CD4-positive, alpha-beta T cell (primary cell): Measurements from ENCODE around the gene NANOS3. TPM values are rescaled to one million over a fixed set of nuclear protein-coding genes. Genes with fewer than 3 reads are reported as not detected.
A peak's percentile ranks its signal among the peaks of the same experiment; 100 is the strongest.

ENCODE experiments used
- ATAC-seq: fragments of 200-7000 bp; cut with Tn5 transposase; one replicate; pipeline ENCODE4 v1.10.0; 2022; ENCODE audit warnings: mild to moderate bottlenecking; ENCODE audit not compliant: poor library complexity
- CTCF ChIA-PET: fragments of 350-600 bp; sonication (Branson Sonifier 250); formaldehyde crosslinking; loops from one replicate; lab custom pipeline; 2021; ENCODE audit warnings: antibody characterized with exemption, inconsistent platforms; lab: Charles Lee
- POLR2A ChIA-PET: fragments of 350-600 bp; sonication (Branson Sonifier 250); formaldehyde crosslinking; loops from one replicate; lab custom pipeline; 2021; ENCODE audit warnings: antibody characterized with exemption, inconsistent platforms; lab: Charles Lee
- DNase-seq, 14 experiments: peaks; one replicate each; pipeline ENCODE4 v3.0.0-alpha.2; 2013 to 2020; ENCODE audit warnings: mixed read lengths in 2 of 14
- H3K27ac ChIP-seq, 2 donors: one replicate each; pipeline versions ENCODE4 v1.5.1 to v1.7.0; 2013; ENCODE audit warnings: low read length in 2 of 2, low read depth in 1 of 2, mild to moderate bottlenecking in 1 of 2
- H3K27me3 ChIP-seq, 2 experiments: 1 replicate in 1 of 2; 2 replicates in 1 of 2; pipeline versions ENCODE4 v1.6.1 to v1.7.0; 2013; ENCODE audit warnings: low read length in 2 of 2, control low read depth in 1 of 2, mild to moderate bottlenecking in 1 of 2, moderate library complexity in 1 of 2; ENCODE audit not compliant: insufficient read depth in 2 of 2, control insufficient read depth in 1 of 2
- H3K36me3 ChIP-seq: one replicate; pipeline ENCODE4 v1.6.1; 2013; ENCODE audit warnings: low read length, control low read depth; ENCODE audit not compliant: insufficient read depth
- H3K4me1 ChIP-seq: one replicate; pipeline ENCODE4 v1.6.1; 2013; ENCODE audit warnings: low read length, control low read depth; ENCODE audit not compliant: insufficient read depth
- H3K4me3 ChIP-seq: one replicate; pipeline ENCODE4 v1.5.1; 2013; ENCODE audit warnings: mild to moderate bottlenecking, low read length, moderate library complexity
- H3K9me3 ChIP-seq, 2 experiments: 1 replicate in 1 of 2; 2 replicates in 1 of 2; pipeline versions ENCODE4 v1.6.1 to v1.7.0; 2013; ENCODE audit warnings: low read length in 2 of 2, mild to moderate bottlenecking in 2 of 2, control low read depth in 1 of 2, moderate library complexity in 1 of 2; ENCODE audit not compliant: control insufficient read depth in 1 of 2, insufficient read depth in 1 of 2
- H3K27ac Mint-ChIP-seq: one replicate; pipeline ENCODE4 v1.8.0; 2020; ENCODE audit warnings: mixed read lengths
- H3K27me3 Mint-ChIP-seq: one replicate; pipeline ENCODE4 v1.8.0; 2021; ENCODE audit warnings: mixed read lengths
- H3K36me3 Mint-ChIP-seq: one replicate; pipeline ENCODE4 v1.8.0; 2021; ENCODE audit warnings: low read depth, mixed read lengths
- H3K4me1 Mint-ChIP-seq: one replicate; pipeline ENCODE4 v1.8.0; 2021; ENCODE audit warnings: low read depth, mixed read lengths
- H3K4me3 Mint-ChIP-seq: one replicate; pipeline ENCODE4 v1.8.0; 2020; ENCODE audit warnings: mild to moderate bottlenecking, mixed read lengths
- H3K9me3 Mint-ChIP-seq: one replicate; pipeline ENCODE4 v1.8.0; 2020; ENCODE audit warnings: mixed read lengths
- CTCF ChIP-seq: fragments of 200-600 bp; IDR thresholded peaks from one replicate; pipeline ENCODE4 v1.8.0; 2022; ENCODE audit warnings: antibody characterized with exemption, mild to moderate bottlenecking
- intact Hi-C, 2 experiments: fragments of 100-400 bp; cut with DNase I in 1 of 2; cut with micrococcal nuclease in 1 of 2; formaldehyde crosslinking; loops; one replicate each; pipeline versions ENCODE4 v1.15.1 to v1.9.0; 2023 to 2025; cut with DNase I, micrococcal nuclease
- total RNA-seq, 174 experiments: library from RNA in 2 of 174; stranded (reverse) in 2 of 174; gene quantifications; one replicate each; pipeline ENCODE4 v1.2.3 and lab custom pipeline; 2021 to 2026

The NANOS3 gene
- total RNA-seq, 2 experiments from 2014 or later: 0.87 TPM; not detected in 1

GRCh38 chr19:13866463-13867046 lies 10.4 kb upstream of the NANOS3 start:
- CTCF ChIA-PET: no interaction called here
- Mint-ChIP-seq H3K4me3 (peak overlapping the region; percentile 65), H3K27ac (no peak overlapping the region), H3K9me3 (no peaks in the 10 kb centered on the region), H3K4me1 (peaks cover 28% of the 10 kb centered on the region), H3K27me3 (peaks cover 56% of the 10 kb centered on the region), H3K36me3 (no peaks in the 10 kb centered on the region)
- H3K9me3 ChIP-seq: no peaks in the 10 kb centered on the region
- ATAC-seq: no peak
- peaks cover 25 to 37% of the 10 kb centered on the region in 2 experiments for H3K27me3 ChIP-seq
- no peak overlapping the region for H3K27ac ChIP-seq
- H3K36me3 ChIP-seq: no peaks in the 10 kb centered on the region
- TF ChIP-seq CTCF: no peak
- intact Hi-C loops: no loop called here
- POLR2A ChIA-PET: interaction anchor here (1.0 kb wide), 1 partner anchor 79 kb away, joined by 4 read pairs; no protein-coding TSS in a partner anchor
- peaks cover 32% of the 10 kb centered on the region for H3K4me1 ChIP-seq
- peak in 1 of 14 experiments; percentile 29 for DNase-seq
- H3K4me3 ChIP-seq: no peak overlapping the region

GRCh38 chr19:13868663-13869062 lies 8.3 kb upstream of the NANOS3 start:
- Histone ChIP-seq H3K36me3 (no peaks in the 10 kb centered on the region), H3K27me3 (peaks cover 25 to 40% of the 10 kb centered on the region in 2 experiments), H3K27ac (no peak overlapping the region), H3K9me3 (no peaks in the 10 kb centered on the region), H3K4me1 (peaks cover 31% of the 10 kb centered on the region), H3K4me3 (no peak overlapping the region)
- H3K9me3 Mint-ChIP-seq: no peaks in the 10 kb centered on the region
- ATAC-seq (no peak), DNase-seq (no peak)
- H3K36me3 Mint-ChIP-seq: no peaks in the 10 kb centered on the region
- H3K4me1 Mint-ChIP-seq: peaks cover 27% of the 10 kb centered on the region
- peaks cover 60% of the 10 kb centered on the region for H3K27me3 Mint-ChIP-seq
- no peak overlapping the region for H3K27ac Mint-ChIP-seq
- no peak for TF ChIP-seq CTCF
- ChIA-PET POLR2A (no interaction called here), CTCF (no interaction called here)
- intact Hi-C loops: no loop called here
- H3K4me3 Mint-ChIP-seq: no peak overlapping the region

- ATAC-seq (no peak), DNase-seq (no peak)
- Mint-ChIP-seq H3K9me3 (no peaks in the 10 kb centered on the region), H3K36me3 (no peaks in the 10 kb centered on the region), H3K4me3 (no peak overlapping the region), H3K27me3 (peaks cover 57% of the 10 kb centered on the region), H3K27ac (no peak overlapping the region), H3K4me1 (peaks cover 21% of the 10 kb centered on the region)
- ChIA-PET POLR2A (interaction anchor here (0.7 kb wide), 1 partner anchor 13 kb away, joined by 3 read pairs; no protein-coding TSS in a partner anchor), CTCF (no interaction called here)
- Histone ChIP-seq H3K36me3 (no peaks in the 10 kb centered on the region), H3K4me1 (peaks cover 25% of the 10 kb centered on the region), H3K27ac (no peak overlapping the region), H3K27me3 (peaks cover 19 to 37% of the 10 kb centered on the region in 2 experiments), H3K9me3 (no peaks in the 10 kb centered on the region), H3K4me3 (no peak overlapping the region)
- TF ChIP-seq CTCF: no peak
- intact Hi-C loops: no loop called here
Measured at GRCh38 chr19:13869281-13869680, 7.7 kb upstream of the NANOS3 start.
